ENCODE data around the gene CCM2.

The CCM2 gene

DNA sequence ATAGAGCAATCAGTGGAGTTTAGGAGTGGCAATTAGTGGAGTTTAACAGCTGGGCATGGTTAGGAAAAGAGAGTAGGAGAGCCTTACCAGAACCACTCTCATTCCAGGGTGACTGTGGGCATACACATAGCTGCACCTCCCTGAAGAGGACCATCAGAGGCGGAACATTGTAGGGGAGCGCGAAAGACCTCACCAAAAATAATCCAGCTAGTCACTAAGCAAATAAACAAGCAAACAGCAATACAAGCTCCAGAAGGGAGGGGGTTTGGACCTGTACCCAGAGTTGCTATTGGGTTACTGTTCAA is 92.9 kb downstream of the CCM2 start:
- Histone ChIP-seq H3K9me3 (ENCODE audit: insufficient read depth, low read length) (no peaks in the 10 kb centered on the region), H3K9ac (ENCODE audit: insufficient read length, low read depth) (no peak overlapping the region), H3K36me3 (ENCODE audit: insufficient read depth, insufficient read length, low read length) (peaks cover under 1% of the 10 kb centered on the region), H3K4me1 (ENCODE audit: insufficient read depth, insufficient read length) (peaks cover 7% of the 10 kb centered on the region), H3K27me3 (ENCODE audit: insufficient read depth, insufficient read length) (peaks cover 15% of the 10 kb centered on the region), H3K4me3 (ENCODE audit: insufficient read length, low read depth) (no peak overlapping the region)
- DNase-seq (ENCODE audit: low read depth, low spot score) = no peak
- TF ChIP-seq ZNF274 (IDR thresholded peaks at IDR 0.05; ENCODE audit: low read depth, low read length) = no peak

DNA sequence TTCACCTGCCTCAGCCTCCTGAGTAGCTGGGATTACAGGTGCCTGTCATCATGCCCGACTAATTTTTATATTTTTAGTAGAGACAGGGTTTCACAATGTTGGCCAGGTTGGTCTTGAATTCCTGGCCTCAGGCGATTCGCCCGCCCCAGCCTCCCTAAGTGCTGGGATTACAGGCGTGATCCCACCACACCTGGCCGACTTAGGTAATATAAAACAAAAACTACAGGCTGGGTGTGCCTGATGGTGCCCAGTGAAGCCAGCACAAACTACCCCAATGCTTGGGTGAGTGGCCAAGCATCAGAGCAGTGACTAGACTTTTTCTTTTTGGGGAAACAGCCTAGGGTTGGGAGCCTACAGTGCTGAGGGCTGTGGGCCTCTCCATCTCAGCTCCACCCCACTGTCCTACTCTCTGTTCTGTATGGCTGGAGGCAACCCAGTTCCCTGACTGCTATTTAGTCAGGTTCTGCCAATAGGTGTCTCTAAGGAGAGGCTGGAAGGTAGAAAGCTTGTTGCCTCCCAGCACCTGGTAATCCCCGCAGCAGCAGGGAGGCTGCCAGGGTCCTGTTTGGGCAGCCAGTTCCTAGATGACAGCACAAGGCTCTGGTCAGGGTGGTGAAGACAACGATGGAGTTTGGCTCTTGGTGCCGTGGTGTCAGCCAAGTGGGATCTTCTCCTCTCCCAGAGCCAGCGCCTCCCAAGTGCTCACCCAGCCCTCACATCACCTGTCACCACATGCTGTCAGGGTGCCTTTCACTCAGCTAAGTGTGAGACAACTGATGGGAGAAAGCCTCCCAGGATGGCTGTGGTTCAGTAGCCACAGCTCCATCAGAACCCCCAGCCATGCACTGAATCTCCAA is 99.2 kb downstream of the CCM2 start:
- Histone ChIP-seq H3K9me3 (ENCODE audit: insufficient read depth, low read length) (no peaks in the 10 kb centered on the region), H3K36me3 (ENCODE audit: insufficient read depth, insufficient read length, low read length) (peaks cover 64% of the 10 kb centered on the region), H3K4me3 (ENCODE audit: insufficient read length, low read depth) (no peak overlapping the region), H3K4me1 (ENCODE audit: insufficient read depth, insufficient read length) (no peaks in the 10 kb centered on the region), H3K9ac (ENCODE audit: insufficient read length, low read depth) (no peak overlapping the region), H3K27me3 (ENCODE audit: insufficient read depth, insufficient read length) (no peaks in the 10 kb centered on the region)
- no peak for TF ChIP-seq SUZ12 (IDR thresholded peaks at IDR 0.05; ENCODE audit: extremely low read depth, insufficient read depth, insufficient read length)
- no peak for TF ChIP-seq YY1 (IDR thresholded peaks at IDR 0.05; ENCODE audit: insufficient read depth, insufficient read length)
- no peak for DNase-seq (ENCODE audit: low read depth, low spot score)

DNA sequence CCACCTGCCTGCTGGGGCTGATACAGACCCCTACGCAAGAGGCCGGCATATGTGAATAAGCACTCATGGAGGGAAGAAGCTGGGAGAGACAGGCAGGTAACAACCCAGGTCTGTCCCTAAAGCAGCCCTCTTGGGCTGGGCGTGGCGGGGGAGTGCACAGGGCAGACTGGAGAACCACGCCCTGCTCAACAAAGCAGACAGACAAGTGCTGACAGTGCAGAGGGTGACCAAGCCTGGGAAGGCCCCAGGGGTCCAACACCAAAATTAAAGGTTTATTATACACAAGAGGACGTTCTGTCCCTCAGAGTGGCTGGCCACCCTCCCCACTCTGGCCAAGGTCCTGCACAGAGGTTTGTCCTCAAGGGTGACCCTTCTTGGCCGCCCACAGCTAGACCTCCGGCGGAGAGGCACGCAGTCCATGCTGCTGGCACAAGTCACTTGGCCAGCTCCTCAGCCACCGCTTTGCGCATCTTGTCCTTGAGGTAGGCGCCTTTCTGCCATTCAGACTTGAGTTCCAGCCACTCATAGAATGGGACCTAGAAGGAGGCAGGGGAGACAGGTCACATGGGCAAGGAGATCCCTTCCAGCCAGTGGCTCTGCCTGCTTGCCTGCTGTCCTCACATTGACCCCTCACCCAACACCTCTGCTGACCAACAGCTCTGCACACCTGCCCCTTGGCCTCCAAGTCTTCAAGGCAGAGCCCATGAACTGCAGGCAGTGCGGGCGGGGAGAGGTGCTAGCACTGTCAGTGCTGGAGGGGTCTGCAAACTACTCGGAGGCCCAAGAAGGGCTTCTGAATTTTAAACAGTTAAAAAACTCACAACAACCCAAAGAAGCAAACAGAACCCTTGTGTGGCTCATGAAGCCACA is 100.1 kb downstream of the CCM2 start:
- Histone ChIP-seq H3K4me1 (ENCODE audit: insufficient read depth, insufficient read length) (no peaks in the 10 kb centered on the region), H3K9me3 (ENCODE audit: insufficient read depth, low read length) (no peaks in the 10 kb centered on the region), H3K4me3 (ENCODE audit: insufficient read length, low read depth) (no peak overlapping the region), H3K36me3 (ENCODE audit: insufficient read depth, insufficient read length, low read length) (peaks cover 73% of the 10 kb centered on the region), H3K9ac (ENCODE audit: insufficient read length, low read depth) (no peak overlapping the region), H3K27me3 (ENCODE audit: insufficient read depth, insufficient read length) (no peaks in the 10 kb centered on the region)
- no peak for TF ChIP-seq YY1 (IDR thresholded peaks at IDR 0.05; ENCODE audit: insufficient read depth, insufficient read length)
- TF ChIP-seq SUZ12 (IDR thresholded peaks at IDR 0.05; ENCODE audit: extremely low read depth, insufficient read depth, insufficient read length) = no peak
- no peak for TF ChIP-seq ZNF274 (IDR thresholded peaks at IDR 0.05; ENCODE audit: low read depth, low read length)
- no peak for DNase-seq (ENCODE audit: low read depth, low spot score)

DNA sequence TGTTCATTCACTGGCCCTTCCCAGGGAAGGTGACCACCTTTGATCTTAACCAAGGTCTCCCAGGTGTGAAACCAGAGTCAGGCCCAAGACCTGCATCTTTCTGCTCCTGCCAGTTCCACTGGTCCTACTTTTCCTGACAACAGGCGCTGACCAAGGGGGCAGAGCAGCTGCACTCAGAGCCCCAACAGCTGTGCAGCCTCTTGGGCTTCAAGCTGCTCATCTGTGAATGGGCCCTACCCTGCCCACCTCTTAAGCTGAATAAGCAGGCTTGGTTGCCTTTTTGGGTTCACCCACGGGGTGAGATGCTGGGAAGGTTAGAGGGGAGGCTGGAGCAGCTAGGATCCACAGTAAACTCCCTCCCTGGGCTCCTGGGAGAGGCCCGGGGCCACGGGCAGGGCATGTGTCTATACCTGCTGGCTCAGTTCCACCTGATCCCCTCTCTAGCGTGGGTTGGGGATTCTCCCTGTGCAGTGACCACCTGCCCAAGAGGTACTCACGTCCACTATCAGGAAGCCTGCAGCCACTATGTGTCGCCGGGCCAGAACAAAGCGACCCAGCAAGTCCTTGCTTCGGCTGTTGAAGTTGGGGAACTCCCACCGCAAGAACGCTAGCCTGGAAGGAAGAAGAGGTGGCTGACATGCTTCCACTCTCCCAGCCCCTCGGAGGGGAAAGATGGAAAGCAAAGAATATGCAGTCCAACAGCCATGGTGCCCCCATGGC is 100.9 kb downstream of the CCM2 start:
- Histone ChIP-seq H3K36me3 (ENCODE audit: insufficient read depth, insufficient read length, low read length) (peaks cover 81% of the 10 kb centered on the region), H3K27me3 (ENCODE audit: insufficient read depth, insufficient read length) (no peaks in the 10 kb centered on the region), H3K4me1 (ENCODE audit: insufficient read depth, insufficient read length) (no peaks in the 10 kb centered on the region), H3K9me3 (ENCODE audit: insufficient read depth, low read length) (no peaks in the 10 kb centered on the region), H3K9ac (ENCODE audit: insufficient read length, low read depth) (no peak overlapping the region), H3K4me3 (ENCODE audit: insufficient read length, low read depth) (no peak overlapping the region)
- no peak for DNase-seq (ENCODE audit: low read depth, low spot score)
- TF ChIP-seq SUZ12 (IDR thresholded peaks at IDR 0.05; ENCODE audit: extremely low read depth, insufficient read depth, insufficient read length) (no peak), ZNF274 (IDR thresholded peaks at IDR 0.05; ENCODE audit: low read depth, low read length) (no peak), YY1 (IDR thresholded peaks at IDR 0.05; ENCODE audit: insufficient read depth, insufficient read length) (no peak)

DNA sequence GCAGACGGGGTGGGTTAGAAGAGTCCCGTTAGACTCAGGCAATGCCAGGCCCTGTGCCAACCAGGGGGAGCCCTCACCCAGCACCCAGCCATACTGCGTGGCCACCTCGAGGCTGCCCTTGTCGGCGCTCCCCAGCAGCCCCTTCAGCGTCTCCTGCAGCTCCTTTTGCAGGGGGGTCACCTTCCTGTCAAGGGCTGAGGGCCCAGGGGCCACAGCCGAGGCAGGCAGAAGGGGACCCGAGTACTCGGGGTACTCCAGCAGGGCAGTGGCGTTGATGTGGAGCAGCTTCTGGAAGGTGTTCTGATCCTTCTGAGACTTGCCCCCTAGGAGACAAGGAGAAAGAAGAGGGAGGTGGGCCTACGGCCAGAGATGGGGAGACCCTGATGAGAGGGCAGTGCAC is 101.7 kb downstream of the CCM2 start:
- peaks cover 89% of the 10 kb centered on the region for H3K36me3 ChIP-seq (ENCODE audit: insufficient read depth, insufficient read length, low read length)
- no peak overlapping the region for H3K4me3 ChIP-seq (ENCODE audit: insufficient read length, low read depth)
- no peaks in the 10 kb centered on the region for H3K27me3 ChIP-seq (ENCODE audit: insufficient read depth, insufficient read length)
- H3K9ac ChIP-seq (ENCODE audit: insufficient read length, low read depth) = no peak overlapping the region
- no peak for DNase-seq (ENCODE audit: low read depth, low spot score)
- no peaks in the 10 kb centered on the region for H3K4me1 ChIP-seq (ENCODE audit: insufficient read depth, insufficient read length)
- H3K9me3 ChIP-seq (ENCODE audit: insufficient read depth, low read length) = no peaks in the 10 kb centered on the region
- TF ChIP-seq SUZ12 (IDR thresholded peaks at IDR 0.05; ENCODE audit: extremely low read depth, insufficient read depth, insufficient read length) = no peak
- no peak for TF ChIP-seq YY1 (IDR thresholded peaks at IDR 0.05; ENCODE audit: insufficient read depth, insufficient read length)
- TF ChIP-seq ZNF274 (IDR thresholded peaks at IDR 0.05; ENCODE audit: low read depth, low read length) = no peak

DNA sequence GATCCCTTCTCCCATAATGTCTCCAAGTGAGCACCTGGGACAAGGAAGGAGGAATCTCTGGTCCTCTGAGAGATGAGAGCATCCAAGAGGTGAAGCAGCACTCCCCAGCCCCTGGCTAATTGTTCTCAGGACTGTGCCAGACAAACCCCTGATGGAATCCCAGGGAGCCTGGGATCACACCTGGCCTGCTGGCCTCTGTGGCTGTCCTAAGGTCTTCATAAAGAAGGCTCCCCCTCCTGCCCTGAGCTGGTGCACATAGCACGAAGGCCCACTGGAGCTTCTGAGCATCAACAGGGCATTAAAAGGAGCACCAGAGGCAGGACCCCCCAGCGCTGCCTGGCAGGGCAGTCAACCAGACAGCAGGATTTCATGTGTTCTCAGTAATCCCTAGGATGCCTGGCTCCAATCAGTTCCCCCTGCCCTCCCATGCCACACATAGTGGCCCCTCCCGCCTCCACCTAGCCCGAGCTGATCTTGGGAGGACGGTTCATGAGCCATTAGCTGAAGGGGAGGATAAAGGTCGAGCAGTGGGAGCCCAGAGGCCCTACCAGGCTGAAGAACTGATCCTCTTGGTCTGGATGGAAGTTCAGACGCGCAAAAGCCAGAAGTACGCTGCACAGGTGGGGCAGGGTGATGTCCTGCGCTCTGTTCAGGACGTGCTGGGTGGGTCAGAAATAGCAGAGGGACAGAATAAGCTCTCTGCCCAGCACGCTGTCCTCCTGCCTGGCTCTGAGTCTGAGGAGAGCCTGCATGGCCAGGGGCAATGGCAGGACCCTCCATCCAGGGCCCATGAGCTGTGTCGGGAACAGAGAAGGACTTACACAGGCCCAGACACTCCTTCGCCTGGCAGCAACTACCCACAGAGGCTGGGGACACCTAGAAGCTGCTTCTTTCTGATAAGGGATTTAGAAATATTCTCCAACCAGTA is 103.0 kb downstream of the CCM2 start:
- no peak for TF ChIP-seq ZNF274 (IDR thresholded peaks at IDR 0.05; ENCODE audit: low read depth, low read length)
- TF ChIP-seq YY1 (IDR thresholded peaks at IDR 0.05; ENCODE audit: insufficient read depth, insufficient read length) = no peak
- no peak for TF ChIP-seq SUZ12 (IDR thresholded peaks at IDR 0.05; ENCODE audit: extremely low read depth, insufficient read depth, insufficient read length)
- Histone ChIP-seq H3K4me3 (ENCODE audit: insufficient read length, low read depth) (no peak overlapping the region), H3K27me3 (ENCODE audit: insufficient read depth, insufficient read length) (no peaks in the 10 kb centered on the region), H3K36me3 (ENCODE audit: insufficient read depth, insufficient read length, low read length) (peaks cover 100% of the 10 kb centered on the region), H3K9me3 (ENCODE audit: insufficient read depth, low read length) (no peaks in the 10 kb centered on the region), H3K4me1 (ENCODE audit: insufficient read depth, insufficient read length) (peaks cover under 1% of the 10 kb centered on the region), H3K9ac (ENCODE audit: insufficient read length, low read depth) (no peak overlapping the region)
- DNase-seq (ENCODE audit: low read depth, low spot score) = no peak

Measured in NT2/D1 (cell line).